Tibial nerve (tissue), 4 donors: ENCODE measurements around the gene RPTOR. TPM values are rescaled to one million over a fixed set of nuclear protein-coding genes. Genes with fewer than 3 reads are reported as not detected.
A peak's percentile ranks its signal among the peaks of the same experiment; 100 is the strongest.

ENCODE experiments used
- DNase-seq, 2 donors: peaks; one replicate each; pipeline ENCODE4 v3.0.0-alpha.2; 2019; ENCODE audit warnings: low spot score in 2 of 2
- H3K27ac ChIP-seq, 4 donors: fragments of 200-600 bp; sonication (generic) in 3 of 4; one replicate each; pipeline ENCODE4 v1.5.1; 2017 to 2019; ENCODE audit warnings: mild to moderate bottlenecking in 1 of 4
- H3K27me3 ChIP-seq, 2 donors: fragments of 200-600 bp; sonication (generic) in 1 of 2; one replicate each; pipeline versions ENCODE4 v1.5.1 to v1.6.0; 2017 to 2019
- H3K36me3 ChIP-seq, 3 donors: fragments of 200-600 bp; sonication (generic); one replicate each; pipeline ENCODE4 v1.5.1; 2018 to 2019
- H3K4me1 ChIP-seq, 4 donors: fragments of 200-600 bp; sonication (generic) in 3 of 4; one replicate each; pipeline ENCODE4 v1.5.1; 2017 to 2019
- H3K4me3 ChIP-seq, 4 donors: fragments of 200-600 bp; sonication (generic) in 3 of 4; one replicate each; pipeline ENCODE4 v1.5.1; 2017 to 2019; ENCODE audit warnings: mild to moderate bottlenecking in 1 of 4, moderate library complexity in 1 of 4
- H3K9me3 ChIP-seq, 4 donors: fragments of 200-600 bp; sonication (generic) in 3 of 4; one replicate each; pipeline ENCODE4 v1.5.1; 2017 to 2019
- CTCF ChIP-seq, 5 experiments: fragments of 200-600 bp in 3 of 5; fragments of 450-650 bp in 2 of 5; sonication (generic) in 3 of 5; IDR thresholded peaks; one replicate each; pipeline ENCODE4 v1.5.1; 2016 to 2019; ENCODE audit warnings: antibody characterized with exemption in 5 of 5, mild to moderate bottlenecking in 3 of 5, moderate library complexity in 2 of 5
- EP300 ChIP-seq, 2 donors: sonication (generic); formaldehyde crosslinking; IDR thresholded peaks; one replicate each; pipeline ENCODE4 v1.6.1; 2017; ENCODE audit warnings: antibody characterized with exemption in 2 of 2, mild to moderate bottlenecking in 1 of 2
- POLR2A ChIP-seq, 2 donors: fragments of 450-650 bp; IDR thresholded peaks; one replicate each; pipeline ENCODE4 v1.6.1; 2017; ENCODE audit warnings: antibody characterized with exemption in 2 of 2, mild to moderate bottlenecking in 2 of 2, moderate library complexity in 2 of 2
- WGBS, 2 donors: methylation state at CpG; one replicate each; pipeline ENCODE4 v1.1.5; 2018; 5-methylcytosine and 5-hydroxymethylcytosine counted together
- total RNA-seq, 4 donors: library from RNA; depleted of rRNA; stranded (reverse); fragments of >200 nt; gene quantifications; one replicate each; pipeline ENCODE4 v1.1.0, GENCODE V29; 2016

The RPTOR gene
- total RNA-seq, 4 donors from 2014 or later: 34.7 to 56.4 (median 40.1) TPM

- no peak for DNase-seq
- Histone ChIP-seq H3K36me3 (peaks cover 0 to 20% (median 0%) of the 10 kb centered on the region in 3 donors), H3K4me3 (no peak overlapping the region), H3K27me3 (no peaks in the 10 kb centered on the region), H3K4me1 (peaks cover 0 to 16% (median 11%) of the 10 kb centered on the region in 4 donors), H3K27ac (no peak overlapping the region), H3K9me3 (no peaks in the 10 kb centered on the region)
- TF ChIP-seq POLR2A (IDR thresholded peaks at IDR 0.05) (no peak), CTCF (IDR thresholded peaks at IDR 0.05) (no peak), EP300 (IDR thresholded peaks at IDR 0.05) (no peak)
- 88 to 89% methylated on average over 19 of the region's 19 CpGs for WGBS, 2 donors
These were observed 225.4 kb downstream of the RPTOR start for GRCh38 chr17:80769936-80770625.

DNA sequence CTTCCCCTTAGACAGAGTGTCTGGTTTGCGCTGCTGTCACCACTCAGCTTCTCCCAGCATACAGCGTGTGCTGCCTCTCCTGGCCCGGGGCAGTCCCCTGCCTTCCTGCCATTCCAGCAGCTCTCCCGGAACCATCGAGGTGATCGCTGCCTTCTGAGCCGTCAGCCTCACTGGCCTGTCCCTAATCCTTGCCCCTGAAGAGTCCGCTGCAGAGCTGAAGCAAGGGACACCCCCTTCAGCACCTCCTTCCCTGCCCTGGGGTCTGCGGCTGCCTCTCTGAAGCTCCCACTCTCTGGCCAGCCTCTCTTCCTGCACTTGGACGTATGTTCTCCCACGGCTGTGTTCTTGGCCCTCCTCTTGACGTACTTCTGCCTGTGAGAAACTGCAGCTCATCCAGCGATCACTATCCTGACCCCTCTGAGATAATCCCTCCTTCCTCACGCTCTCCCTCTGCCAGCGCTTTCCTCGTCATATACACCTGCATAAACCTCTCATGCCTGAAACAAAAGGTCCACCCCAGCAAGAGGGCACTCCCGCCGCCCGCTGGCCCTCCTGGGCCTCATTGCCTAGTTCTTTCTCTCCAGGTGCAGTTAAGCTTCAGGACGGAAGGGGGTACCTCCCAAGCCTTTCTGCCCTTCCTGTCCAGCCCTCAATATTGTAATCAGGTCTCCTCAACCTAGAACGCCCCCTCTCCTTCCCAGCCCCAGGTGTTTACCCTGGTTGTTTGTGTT lies 226.4 kb downstream of the RPTOR start:
- peaks cover 0 to 18% (median 0%) of the 10 kb centered on the region in 3 donors for H3K36me3 ChIP-seq
- no peaks in the 10 kb centered on the region for H3K9me3 ChIP-seq
- H3K4me3 ChIP-seq: no peak overlapping the region
- 84 to 87% methylated on average over 21 of the region's 21 CpGs for WGBS, 2 donors
- TF ChIP-seq POLR2A (IDR thresholded peaks at IDR 0.05): no peak
- TF ChIP-seq CTCF (IDR thresholded peaks at IDR 0.05): no peak
- TF ChIP-seq EP300 (IDR thresholded peaks at IDR 0.05): no peak
- H3K27ac ChIP-seq: no peak overlapping the region
- peaks cover 0 to 16% (median 11%) of the 10 kb centered on the region in 4 donors for H3K4me1 ChIP-seq
- DNase-seq: no peak
- no peaks in the 10 kb centered on the region for H3K27me3 ChIP-seq

DNA sequence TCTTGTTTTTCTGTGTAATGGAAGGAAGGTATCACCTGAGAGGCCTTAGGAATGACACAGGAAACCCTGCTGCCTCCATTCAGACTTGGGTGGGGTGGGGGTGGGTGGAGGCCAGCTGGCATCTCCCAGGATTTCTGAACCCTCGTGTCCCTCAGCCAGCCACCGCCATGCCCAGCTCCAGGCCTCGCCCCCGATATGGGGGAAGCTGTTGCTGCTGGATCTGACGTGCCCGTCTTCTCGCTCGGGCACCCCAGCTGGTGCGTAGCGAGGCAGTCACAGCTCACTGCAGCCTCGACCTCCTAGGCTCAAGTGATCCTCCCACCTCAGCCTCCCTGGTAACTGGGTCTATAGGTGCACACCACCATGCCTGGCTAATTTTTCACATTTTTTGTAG lies 227.0 kb downstream of the RPTOR start:
- H3K9me3 ChIP-seq: no peaks in the 10 kb centered on the region
- peaks cover 0 to 16% (median 11%) of the 10 kb centered on the region in 4 donors for H3K4me1 ChIP-seq
- H3K36me3 ChIP-seq: peaks cover 0 to 15% (median 0%) of the 10 kb centered on the region in 3 donors
- 92 to 93% methylated on average over 11 of the region's 11 CpGs for WGBS, 2 donors
- no peak overlapping the region for H3K4me3 ChIP-seq
- no peak for DNase-seq
- H3K27ac ChIP-seq: no peak overlapping the region
- TF ChIP-seq EP300 (IDR thresholded peaks at IDR 0.05) (no peak), CTCF (IDR thresholded peaks at IDR 0.05) (no peak), POLR2A (IDR thresholded peaks at IDR 0.05) (no peak)
- H3K27me3 ChIP-seq: no peaks in the 10 kb centered on the region

- Histone ChIP-seq H3K4me1 (peaks cover 0 to 16% (median 11%) of the 10 kb centered on the region in 4 donors), H3K36me3 (peaks cover 0 to 22% (median 0%) of the 10 kb centered on the region in 3 donors), H3K9me3 (no peaks in the 10 kb centered on the region), H3K27ac (peak overlapping the region in 3 of 4 donors; percentile 47 to 72 (median 62)), H3K27me3 (no peaks in the 10 kb centered on the region), H3K4me3 (no peak overlapping the region)
- DNase-seq: no peak
- 85 to 93% methylated on average over 8 of the region's 8 CpGs for WGBS, 2 donors
- TF ChIP-seq EP300 (IDR thresholded peaks at IDR 0.05): no peak
- TF ChIP-seq CTCF (IDR thresholded peaks at IDR 0.05): no peak
- TF ChIP-seq POLR2A (IDR thresholded peaks at IDR 0.05): no peak
These were observed 228.2 kb downstream of the RPTOR start for GRCh38 chr17:80772906-80773242.
